ENCODE data around the gene MAB21L1.

Gene MAB21L1

GRCh38 chr13:35471706-35472322 lies 4.7 kb downstream of the MAB21L1 start:
- H3K4me2 ChIP-seq (ENCODE audit: low read length), result no peak overlapping the region
- no peak overlapping the region for H2AFZ ChIP-seq (ENCODE audit: low read length)
- no peaks in the 10 kb centered on the region for H3K36me3 ChIP-seq (ENCODE audit: insufficient read depth, low read length)
- H3K9me3 ChIP-seq (ENCODE audit: low read length), result no peaks in the 10 kb centered on the region
- peaks cover 5% of the 10 kb centered on the region for H3K4me1 ChIP-seq (ENCODE audit: insufficient read depth, low read length, severe bottlenecking)
- no peaks in the 10 kb centered on the region for H3K27me3 ChIP-seq (ENCODE audit: insufficient read depth, low read length)
- H3K79me2 ChIP-seq (ENCODE audit: insufficient read depth, low read length), result peaks cover 13% of the 10 kb centered on the region
- no peak overlapping the region for H3K27ac ChIP-seq (ENCODE audit: low read depth, low read length, poor library complexity, severe bottlenecking)
- TF ChIP-seq EZH2 (IDR thresholded peaks at IDR 0.05; ENCODE audit: borderline replicate concordance, low read length) (no peak), CTCF (IDR thresholded peaks at IDR 0.05; ENCODE audit: low read length) (no peak)
- H3F3A ChIP-seq (ENCODE audit: insufficient read depth, low read length), result no peaks in the 10 kb centered on the region
- H3K4me3 ChIP-seq (ENCODE audit: low read depth, low read length, poor library complexity, severe bottlenecking), result no peak overlapping the region
- H4K20me1 ChIP-seq (ENCODE audit: insufficient read depth, low read length), result no peaks in the 10 kb centered on the region
- H3K9me2 ChIP-seq (ENCODE audit: low read depth, low read length), result no peaks in the 10 kb centered on the region
- no peak overlapping the region for H3K9ac ChIP-seq (ENCODE audit: low read length)

GRCh38 chr13:35470671-35471661 lies 5.5 kb downstream of the MAB21L1 start:
- Histone ChIP-seq H3K27ac (ENCODE audit: low read depth, low read length, poor library complexity, severe bottlenecking) (no peak overlapping the region), H2AFZ (ENCODE audit: low read length) (no peak overlapping the region), H3K4me2 (ENCODE audit: low read length) (no peak overlapping the region), H3K9ac (ENCODE audit: low read length) (no peak overlapping the region), H3F3A (ENCODE audit: insufficient read depth, low read length) (no peaks in the 10 kb centered on the region), H3K4me3 (ENCODE audit: low read depth, low read length, poor library complexity, severe bottlenecking) (no peak overlapping the region), H3K36me3 (ENCODE audit: insufficient read depth, low read length) (no peaks in the 10 kb centered on the region), H3K79me2 (ENCODE audit: insufficient read depth, low read length) (peaks cover 13% of the 10 kb centered on the region), H4K20me1 (ENCODE audit: insufficient read depth, low read length) (no peaks in the 10 kb centered on the region), H3K9me2 (ENCODE audit: low read depth, low read length) (no peaks in the 10 kb centered on the region), H3K4me1 (ENCODE audit: insufficient read depth, low read length, severe bottlenecking) (peaks cover 5% of the 10 kb centered on the region), H3K9me3 (ENCODE audit: low read length) (no peaks in the 10 kb centered on the region), H3K27me3 (ENCODE audit: insufficient read depth, low read length) (no peaks in the 10 kb centered on the region)
- no peak for TF ChIP-seq EZH2 (IDR thresholded peaks at IDR 0.05; ENCODE audit: borderline replicate concordance, low read length)
- TF ChIP-seq CTCF (IDR thresholded peaks at IDR 0.05; ENCODE audit: low read length), result no peak

- Histone ChIP-seq H3K4me3 (ENCODE audit: low read depth, low read length, poor library complexity, severe bottlenecking) (no peak overlapping the region), H4K20me1 (ENCODE audit: insufficient read depth, low read length) (no peaks in the 10 kb centered on the region), H3F3A (ENCODE audit: insufficient read depth, low read length) (no peaks in the 10 kb centered on the region), H2AFZ (ENCODE audit: low read length) (no peak overlapping the region), H3K27me3 (ENCODE audit: insufficient read depth, low read length) (no peaks in the 10 kb centered on the region), H3K9ac (ENCODE audit: low read length) (no peak overlapping the region), H3K36me3 (ENCODE audit: insufficient read depth, low read length) (no peaks in the 10 kb centered on the region), H3K9me2 (ENCODE audit: low read depth, low read length) (no peaks in the 10 kb centered on the region), H3K4me2 (ENCODE audit: low read length) (no peak overlapping the region), H3K4me1 (ENCODE audit: insufficient read depth, low read length, severe bottlenecking) (peaks cover 5% of the 10 kb centered on the region), H3K27ac (ENCODE audit: low read depth, low read length, poor library complexity, severe bottlenecking) (no peak overlapping the region), H3K79me2 (ENCODE audit: insufficient read depth, low read length) (peaks cover 13% of the 10 kb centered on the region), H3K9me3 (ENCODE audit: low read length) (no peaks in the 10 kb centered on the region)
- TF ChIP-seq CTCF (IDR thresholded peaks at IDR 0.05; ENCODE audit: low read length), result no peak
- no peak for TF ChIP-seq EZH2 (IDR thresholded peaks at IDR 0.05; ENCODE audit: borderline replicate concordance, low read length)
Measured at GRCh38 chr13:35469806-35470525, 6.5 kb downstream of the MAB21L1 start.

Data from OCI-LY1 (cell line).